Tibial artery (tissue), 4 donors: ENCODE data around the gene BCR.

Experiments
- DNase-seq, 2 donors: peaks; one replicate each; pipeline ENCODE4 v3.0.0-alpha.2; 2019
- H3K27ac ChIP-seq, 2 donors: fragments of 200-600 bp; sonication (generic) in 1 of 2; 1 replicate in 1 of 2; 2 replicates in 1 of 2; pipeline ENCODE4 v1.5.1; 2018 to 2019; ENCODE audit warnings: mild to moderate bottlenecking in 1 of 2
- H3K27me3 ChIP-seq, 2 donors: fragments of 200-600 bp; sonication (generic) in 1 of 2; one replicate each; pipeline versions ENCODE4 v1.5.1 to v1.6.0; 2016 to 2019
- H3K36me3 ChIP-seq, 3 donors: fragments of 200-600 bp; sonication (generic) in 2 of 3; one replicate each; pipeline ENCODE4 v1.5.1; 2016 to 2019; ENCODE audit warnings: mild to moderate bottlenecking in 2 of 3
- H3K4me1 ChIP-seq, 4 donors: fragments of 200-600 bp; sonication (generic) in 2 of 4; 1 replicate in 3 of 4; 2 replicates in 1 of 4; pipeline ENCODE4 v1.5.1; 2016 to 2019
- H3K4me3 ChIP-seq, 2 donors: fragments of 200-600 bp; sonication (generic) in 1 of 2; 1 replicate in 1 of 2; 2 replicates in 1 of 2; pipeline ENCODE4 v1.5.1; 2018 to 2019; ENCODE audit warnings: mild to moderate bottlenecking in 2 of 2
- H3K9me3 ChIP-seq, 3 donors: fragments of 200-600 bp; sonication (generic) in 1 of 3; one replicate each; pipeline ENCODE4 v1.5.1; 2016 to 2019
- intact Hi-C: fragments of 100-400 bp; cut with DNase I; formaldehyde crosslinking; loops from one replicate; pipeline ENCODE4 v1.15.0; 2023; ENCODE audit warnings: low total_unique reads
- TF ChIP-seq, protein P1 (sequence below), 2 experiments: fragments of 200-600 bp in 1 of 2; fragments of 450-650 bp in 1 of 2; IDR thresholded peaks; one replicate each; pipeline ENCODE4 v1.5.1; 2017 to 2019; ENCODE audit warnings: antibody characterized with exemption in 2 of 2, mild to moderate bottlenecking in 1 of 2, moderate library complexity in 1 of 2

Gene BCR

DNA sequence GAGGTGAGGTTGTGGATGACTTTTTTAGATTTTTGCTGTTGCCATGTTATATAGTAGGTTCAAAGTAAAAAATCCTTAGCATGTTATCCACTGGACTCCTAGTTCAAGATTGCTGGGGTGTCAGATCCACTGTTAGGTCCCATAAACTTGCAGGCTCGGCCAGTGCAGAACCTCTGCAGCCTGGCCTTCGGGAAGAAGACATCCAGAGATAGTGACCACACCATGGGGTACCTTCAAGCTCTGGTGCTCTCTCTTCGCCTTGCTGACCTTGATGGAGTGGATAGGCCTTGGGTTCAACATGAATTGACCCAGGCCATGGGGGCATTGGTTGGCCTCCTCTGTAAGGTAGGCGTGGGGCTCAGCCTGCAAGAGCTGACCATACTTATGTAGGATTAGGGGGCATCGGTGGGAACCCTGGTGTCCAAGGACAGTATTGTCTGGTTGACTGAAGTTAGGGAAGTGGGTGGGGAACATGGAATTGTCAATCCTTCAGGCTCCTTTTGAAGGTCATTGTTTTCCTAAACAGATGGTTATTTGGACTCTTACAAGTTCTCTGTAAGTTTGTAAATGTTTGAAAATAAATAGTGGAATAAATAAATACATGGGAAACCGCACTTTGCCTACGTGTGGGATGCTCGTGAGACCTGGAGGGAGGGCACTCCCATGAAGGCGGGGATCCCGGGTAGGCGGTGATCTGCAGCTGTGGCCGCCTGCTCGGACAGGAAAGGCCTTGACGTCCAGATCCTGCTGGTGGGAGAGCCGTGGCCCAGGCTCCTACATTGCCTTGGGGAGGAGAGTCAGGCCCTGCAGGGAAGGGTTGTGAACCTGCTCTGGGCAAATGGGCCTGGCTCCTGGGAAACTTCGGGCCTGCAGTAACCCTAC is 37.1 kb downstream of the BCR start:
- no peaks in the 10 kb centered on the region for H3K9me3 ChIP-seq
- H3K36me3 ChIP-seq = no peaks in the 10 kb centered on the region
- no peaks in the 10 kb centered on the region for H3K27me3 ChIP-seq
- intact Hi-C loops = no loop called here
- DNase-seq = no peak
- TF ChIP-seq, protein P1, sequence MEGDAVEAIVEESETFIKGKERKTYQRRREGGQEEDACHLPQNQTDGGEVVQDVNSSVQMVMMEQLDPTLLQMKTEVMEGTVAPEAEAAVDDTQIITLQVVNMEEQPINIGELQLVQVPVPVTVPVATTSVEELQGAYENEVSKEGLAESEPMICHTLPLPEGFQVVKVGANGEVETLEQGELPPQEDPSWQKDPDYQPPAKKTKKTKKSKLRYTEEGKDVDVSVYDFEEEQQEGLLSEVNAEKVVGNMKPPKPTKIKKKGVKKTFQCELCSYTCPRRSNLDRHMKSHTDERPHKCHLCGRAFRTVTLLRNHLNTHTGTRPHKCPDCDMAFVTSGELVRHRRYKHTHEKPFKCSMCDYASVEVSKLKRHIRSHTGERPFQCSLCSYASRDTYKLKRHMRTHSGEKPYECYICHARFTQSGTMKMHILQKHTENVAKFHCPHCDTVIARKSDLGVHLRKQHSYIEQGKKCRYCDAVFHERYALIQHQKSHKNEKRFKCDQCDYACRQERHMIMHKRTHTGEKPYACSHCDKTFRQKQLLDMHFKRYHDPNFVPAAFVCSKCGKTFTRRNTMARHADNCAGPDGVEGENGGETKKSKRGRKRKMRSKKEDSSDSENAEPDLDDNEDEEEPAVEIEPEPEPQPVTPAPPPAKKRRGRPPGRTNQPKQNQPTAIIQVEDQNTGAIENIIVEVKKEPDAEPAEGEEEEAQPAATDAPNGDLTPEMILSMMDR (IDR thresholded peaks at IDR 0.05) = no peak
- no peak overlapping the region for H3K4me3 ChIP-seq
- peak overlapping the region; percentile 37 to 62 for H3K27ac ChIP-seq
- peaks cover 13 to 99% (median 74%) of the 10 kb centered on the region in 4 donors for H3K4me1 ChIP-seq

DNA sequence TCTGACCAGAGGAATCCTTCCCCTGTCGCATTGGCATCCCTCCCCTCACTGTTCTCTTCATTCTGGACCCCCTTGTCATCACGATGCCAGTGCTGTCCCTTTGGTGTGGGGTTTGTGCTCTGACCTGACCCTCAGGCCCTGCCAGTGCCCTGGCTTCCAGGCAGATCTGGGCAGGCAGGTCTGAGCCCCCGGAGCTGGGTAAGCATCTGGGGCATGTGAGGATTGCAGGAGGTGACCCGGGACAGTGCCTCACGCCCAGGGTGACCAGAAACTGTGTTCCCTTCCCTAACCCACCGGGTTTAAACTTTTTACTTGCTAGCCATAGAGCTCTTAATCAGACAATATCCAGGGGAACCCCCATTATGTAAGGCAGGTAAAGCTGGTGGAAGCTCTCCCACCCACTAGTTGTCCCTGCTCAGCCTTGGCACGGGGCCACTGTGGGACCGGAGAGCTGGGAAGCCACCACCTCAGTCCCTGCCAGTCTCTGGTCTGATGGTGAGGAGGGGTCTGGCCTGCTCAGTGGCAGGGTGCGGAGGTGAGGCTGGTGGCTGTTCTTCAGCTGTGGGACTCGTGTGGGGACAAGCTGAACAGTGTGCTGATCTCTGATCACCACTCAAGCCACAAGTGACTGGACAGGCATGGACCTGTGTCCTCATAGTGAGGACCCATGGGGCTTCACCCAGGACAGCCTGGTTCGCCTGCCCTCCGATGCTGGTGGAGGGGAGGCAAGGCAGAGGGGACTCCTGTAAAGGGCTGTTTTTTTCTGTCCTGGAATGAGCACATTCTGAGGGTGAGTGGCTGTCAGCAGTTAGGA is 38.0 kb downstream of the BCR start:
- H3K27ac ChIP-seq = peak overlapping the region; percentile 37 to 62
- DNase-seq = no peak

DNA sequence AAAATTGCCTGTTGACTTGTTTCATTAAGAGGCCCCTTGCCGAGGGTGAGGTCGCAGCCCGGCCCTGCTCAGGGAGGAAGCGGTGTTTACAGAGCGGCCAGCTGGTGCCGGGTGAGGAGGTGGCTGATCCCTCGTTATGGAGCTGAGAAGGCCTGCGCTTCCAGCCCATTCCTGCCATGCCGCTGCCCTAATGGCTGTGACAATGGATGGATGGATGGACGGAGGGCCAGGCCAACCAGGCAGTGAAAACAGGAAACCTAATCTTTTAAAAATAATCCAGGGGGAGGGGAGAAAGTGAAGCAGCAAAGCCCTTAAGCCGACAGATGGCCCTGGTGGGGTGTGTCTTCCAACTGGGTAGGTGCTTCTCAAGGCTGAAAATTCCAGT is 38.5 kb downstream of the BCR start:
- intact Hi-C loops = no loop called here
- peak overlapping the region in 1 of 2 donors; percentile 22 for H3K4me3 ChIP-seq
- TF ChIP-seq, protein P1 (IDR thresholded peaks at IDR 0.05) = no peak
- H3K4me1 ChIP-seq = peaks cover 13 to 100% (median 77%) of the 10 kb centered on the region in 4 donors
- DNase-seq = no peak
- H3K9me3 ChIP-seq = no peaks in the 10 kb centered on the region
- H3K27me3 ChIP-seq = no peaks in the 10 kb centered on the region
- H3K27ac ChIP-seq = peak overlapping the region; percentile 37 to 62
- no peaks in the 10 kb centered on the region for H3K36me3 ChIP-seq

More for the DNA sequence above, 38.0 kb downstream of the BCR start:
- Histone ChIP-seq H3K27me3 (no peaks in the 10 kb centered on the region), H3K36me3 (no peaks in the 10 kb centered on the region), H3K9me3 (no peaks in the 10 kb centered on the region), H3K4me1 (peaks cover 13 to 99% (median 72%) of the 10 kb centered on the region in 4 donors), H3K4me3 (peak overlapping the region in 1 of 2 donors; percentile 22)
- intact Hi-C loops = no loop called here
- TF ChIP-seq, protein P1 (IDR thresholded peaks at IDR 0.05) = no peak

DNA sequence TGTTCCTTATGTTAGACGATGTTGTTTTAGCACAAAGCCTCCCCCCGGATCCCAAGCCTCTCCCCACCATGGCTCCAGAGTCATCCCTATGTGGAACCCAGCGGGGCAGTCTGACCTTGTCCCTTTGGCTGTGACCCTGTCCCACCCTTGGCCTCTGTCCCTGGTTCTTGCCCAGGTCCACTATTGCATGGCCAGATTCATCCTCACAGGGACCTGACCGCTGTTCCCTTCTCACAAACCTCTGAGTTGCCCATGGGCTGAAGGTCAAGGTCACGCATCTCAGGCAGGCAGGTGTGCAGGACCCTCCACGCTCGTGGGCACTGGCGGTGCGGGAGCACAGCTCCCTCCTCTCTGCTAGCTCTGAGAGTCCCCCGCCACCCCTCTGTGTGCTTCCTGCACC is 39.0 kb downstream of the BCR start:
- Histone ChIP-seq H3K27ac (peak overlapping the region in 1 of 2 donors; percentile 62), H3K4me3 (peak overlapping the region in 1 of 2 donors; percentile 22), H3K27me3 (no peaks in the 10 kb centered on the region), H3K36me3 (no peaks in the 10 kb centered on the region), H3K9me3 (no peaks in the 10 kb centered on the region), H3K4me1 (peaks cover 13 to 100% (median 76%) of the 10 kb centered on the region in 4 donors)
- no peak for DNase-seq
- TF ChIP-seq, protein P1 (IDR thresholded peaks at IDR 0.05) = no peak
- intact Hi-C loops = no loop called here

DNA sequence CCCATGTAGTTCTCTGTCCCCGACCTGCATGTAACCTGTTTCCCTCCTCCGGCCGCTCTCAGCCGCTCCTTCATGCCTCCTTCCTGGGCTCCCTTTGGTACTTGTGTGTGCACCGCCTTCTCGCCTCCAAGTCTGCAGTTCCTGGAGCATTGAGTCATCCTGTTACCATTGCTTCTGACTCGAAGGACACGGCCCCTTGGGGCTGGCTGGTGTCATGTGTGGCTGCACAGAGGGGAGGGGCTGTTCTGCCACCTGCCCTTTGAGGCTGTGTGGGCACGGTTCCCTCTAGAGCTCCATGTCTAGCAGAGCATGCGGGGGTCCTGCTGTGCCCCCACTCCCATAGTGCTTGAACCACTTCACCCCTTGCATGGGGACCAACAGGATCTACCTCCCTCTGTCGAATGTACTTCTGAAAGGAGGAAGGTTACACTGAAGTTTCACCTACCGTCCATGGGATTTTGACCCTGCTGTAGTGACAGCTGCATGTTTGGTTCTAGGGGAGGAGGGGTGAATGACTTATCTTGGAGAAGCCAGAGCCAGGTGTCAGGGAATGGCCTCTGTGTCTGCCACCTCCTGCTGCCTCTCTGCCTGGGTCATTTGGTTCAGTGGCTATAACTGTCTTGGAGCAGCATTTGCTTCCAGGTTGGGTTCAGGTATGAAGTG is 39.6 kb downstream of the BCR start:
- Histone ChIP-seq H3K36me3 (no peaks in the 10 kb centered on the region), H3K4me3 (peak overlapping the region in 1 of 2 donors; percentile 22), H3K4me1 (peaks cover 13 to 100% (median 80%) of the 10 kb centered on the region in 4 donors), H3K27me3 (no peaks in the 10 kb centered on the region), H3K27ac (peak overlapping the region in 1 of 2 donors; percentile 62), H3K9me3 (no peaks in the 10 kb centered on the region)
- TF ChIP-seq, protein P1 (IDR thresholded peaks at IDR 0.05) = no peak
- intact Hi-C loops = no loop called here
- DNase-seq = peak in 1 of 2 donors; percentile 79
